HepG2 (cell line): Measurements from ENCODE around the gene TRIM25. TPM values are rescaled to one million over a fixed set of nuclear protein-coding genes. Genes with fewer than 3 reads are reported as not detected.
A peak's percentile ranks its signal among the peaks of the same experiment; 100 is the strongest.

Experiments used
- ARNTL ChIP-seq: sonication (generic); formaldehyde crosslinking; IDR thresholded peaks from 2 replicates; pipeline ENCODE4 v1.4.0; 2020; ENCODE audit warnings: mild to moderate bottlenecking, missing genetic modification reagents
- CBX5 ChIP-seq: sonication (generic); formaldehyde crosslinking; IDR thresholded peaks from 2 replicates; pipeline ENCODE4 v1.4.0; 2020; ENCODE audit warnings: missing genetic modification reagents, borderline replicate concordance
- EHMT2 ChIP-seq: fragments of 200-600 bp; sonication (generic); IDR thresholded peaks from 2 replicates; pipeline ENCODE4 v1.7.0; 2017; ENCODE audit warnings: antibody characterized with exemption, low read depth, low read length, borderline replicate concordance
- EP300 ChIP-seq, 3 experiments: sonication (generic) in 1 of 3; formaldehyde crosslinking in 1 of 3; IDR thresholded peaks; 2 replicates each; pipeline versions ENCODE4 v1.5.1 to v1.6.1; 2011 to 2020; ENCODE audit warnings: low read depth in 2 of 3, low read length in 2 of 3, borderline replicate concordance in 1 of 3, improper control_type of control experiment in 1 of 3, mild to moderate bottlenecking in 1 of 3, missing genetic modification reagents in 1 of 3, moderate library complexity in 1 of 3
- GATAD1 ChIP-seq: IDR thresholded peaks from 2 replicates; pipeline ENCODE4 v1.6.1; 2016; ENCODE audit warnings: missing genetic modification reagents, missing compliant biosample characterization
- RARG ChIP-seq: sonication (generic); formaldehyde crosslinking; IDR thresholded peaks from 2 replicates; pipeline ENCODE4 v1.4.0; 2020; ENCODE audit warnings: low read depth, mild to moderate bottlenecking, missing genetic modification reagents
- RFXAP ChIP-seq: sonication (generic); formaldehyde crosslinking; IDR thresholded peaks from 2 replicates; pipeline ENCODE4 v1.4.0; 2020; ENCODE audit warnings: missing genetic modification reagents, borderline replicate concordance
- SRSF4 ChIP-seq: fragments of 200-400 bp; formaldehyde crosslinking; IDR thresholded peaks from one replicate; pipeline ENCODE4 v1.6.1; 2018; ENCODE audit warnings: mild to moderate bottlenecking, low read depth, low read length, moderate library complexity; ENCODE audit not compliant: poor library complexity, severe bottlenecking
- UBTF ChIP-seq: sonication (generic); formaldehyde crosslinking; IDR thresholded peaks from 2 replicates; pipeline ENCODE4 v1.4.0; 2020; ENCODE audit warnings: mild to moderate bottlenecking, missing genetic modification reagents
- ZBTB39 ChIP-seq: sonication (generic); formaldehyde crosslinking; IDR thresholded peaks from 2 replicates; pipeline ENCODE4 v1.5.0; 2020; ENCODE audit warnings: missing genetic modification reagents
- ZBTB49 ChIP-seq: sonication (generic); formaldehyde crosslinking; IDR thresholded peaks from 2 replicates; pipeline ENCODE4 v1.4.0; 2020; ENCODE audit warnings: missing genetic modification reagents, borderline replicate concordance
- ZMAT3 ChIP-seq: sonication (generic); formaldehyde crosslinking; conservative IDR thresholded peaks from 2 replicates; pipeline ENCODE4 v1.7.0; 2021; ENCODE audit warnings: missing genetic modification reagents
- ZNF280B ChIP-seq: sonication (generic); formaldehyde crosslinking; IDR thresholded peaks from 2 replicates; pipeline ENCODE4 v1.5.0; 2020; ENCODE audit warnings: missing genetic modification reagents, mild to moderate bottlenecking, borderline replicate concordance
- ZNF746 ChIP-seq: sonication (generic); formaldehyde crosslinking; IDR thresholded peaks from 2 replicates; pipeline ENCODE4 v1.8.0; 2022; ENCODE audit warnings: mild to moderate bottlenecking, missing genetic modification reagents
- ZNF770 ChIP-seq: sonication (generic); formaldehyde crosslinking; IDR thresholded peaks from 2 replicates; pipeline ENCODE4 v1.5.0; 2020; ENCODE audit warnings: mild to moderate bottlenecking, missing genetic modification reagents
- ZSCAN9 ChIP-seq: IDR thresholded peaks from 2 replicates; pipeline ENCODE4 v1.6.1; 2016; ENCODE audit warnings: borderline replicate concordance
- polyA plus RNA-seq, 8 experiments: library from polyadenylated mRNA; depleted of rRNA in 3 of 8; stranded (reverse) in 7 of 8; unstranded in 1 of 8; fragments of >200 nt; fragmentation: Illumina TruSeq in 4 of 8; extraction: Trizol in 4 of 8; gene quantifications; 2 replicates each; pipeline versions ENCODE4 v1.2.1 to v1.2.3, GENCODE V29; 2011 to 2016; ENCODE audit warnings: low read depth in 4 of 8, missing spikeins in 1 of 8, mixed read lengths in 1 of 8; ENCODE audit not compliant: insufficient read depth in 1 of 8
- total RNA-seq, 5 experiments: library from RNA; depleted of rRNA; stranded (reverse); fragments of >200 nt; fragmentation: Illumina TruSeq; extraction: Trizol; gene quantifications; 2 replicates each; pipeline ENCODE4 v1.2.3, GENCODE V29; 2016; ENCODE audit warnings: low read depth in 1 of 5

TRIM25 gene
- total and polyA plus RNA-seq, 2 of the 13 experiments (the other 11 are each of a cell fraction or from before 2014, with no cell fraction given) = 30.8 to 42.2 TPM

- peak; percentile 75; the same call in 1 of the 2 replicates for TF ChIP-seq ZBTB39 (CRISPR knock-in tag)
- no peak for TF ChIP-seq EHMT2
- peak; percentile 85 for TF ChIP-seq ZMAT3 (CRISPR knock-in tag)
- TF ChIP-seq ZNF280B = peak; percentile 95; the same call in 1 of the 2 replicates
- TF ChIP-seq ZNF770 (CRISPR knock-in tag) = no peak
- peak; percentile 75 for TF ChIP-seq ZSCAN9 (CRISPR knock-in tag)
- peak; percentile 13 to 28; a peak in 1 of 4 replicates for TF ChIP-seq EP300 (IDR thresholded peaks at IDR 0.05; ENCODE audit: low read depth in 2 of 2, low read length in 2 of 2)
- no peak; the same call in 1 of the 2 replicates for TF ChIP-seq EP300 (CRISPR knock-in tag; IDR thresholded peaks at IDR 0.05; ENCODE audit: borderline replicate concordance)
- peak; percentile 75 for TF ChIP-seq GATAD1 (CRISPR knock-in tag)
- TF ChIP-seq RFXAP = 0 out of 2 replicates have a peak, but pooled peaks have one; percentile 85
- TF ChIP-seq SRSF4 = peak; percentile 16
- peak; percentile 95 for TF ChIP-seq ARNTL (CRISPR knock-in tag)
- no peak for TF ChIP-seq ZBTB49 (CRISPR knock-in tag)
- TF ChIP-seq ZNF746 (CRISPR knock-in tag) = peak; percentile 53; the same call in 1 of the 2 replicates
- 0 out of 2 replicates have a peak, but pooled peaks have one; percentile 17 for TF ChIP-seq CBX5
- peak; percentile 56; the same call in 1 of the 2 replicates for TF ChIP-seq RARG
- TF ChIP-seq UBTF (CRISPR knock-in tag) = peak; percentile 96
Observed at GRCh38 chr17:56913867-56914580, at the start of gene TRIM25 (continued).
